DOHH2 (cell line): ENCODE measurements around the gene AVPI1.

Experiments
- H3F3A ChIP-seq: fragments of 200-600 bp; sonication (generic), shearing (Covaris generic); 2 replicates; pipeline ENCODE4 v1.6.0; 2016; ENCODE audit warnings: antibody characterized with exemption, mild to moderate bottlenecking; ENCODE audit not compliant: control insufficient read depth, insufficient read depth
- H3K27ac ChIP-seq: fragments of 200-600 bp; sonication (generic); 2 replicates; pipeline ENCODE4 v1.5.1; 2014; ENCODE audit warnings: low read depth, mild to moderate bottlenecking, low read length, moderate library complexity
- H3K27me3 ChIP-seq: fragments of 200-600 bp; sonication (generic); 2 replicates; pipeline ENCODE4 v1.6.1; 2014; ENCODE audit warnings: mild to moderate bottlenecking, low read length, mixed read lengths; ENCODE audit not compliant: control insufficient read depth
- H3K36me3 ChIP-seq: fragments of 200-600 bp; sonication (generic); 2 replicates; pipeline ENCODE4 v1.6.1; 2014; ENCODE audit warnings: mild to moderate bottlenecking, low read length, moderate library complexity, mixed read lengths; ENCODE audit not compliant: control insufficient read depth
- H3K4me1 ChIP-seq: fragments of 200-600 bp; sonication (generic); 2 replicates; pipeline ENCODE4 v1.6.1; 2014; ENCODE audit warnings: mild to moderate bottlenecking, low read length, mixed read lengths; ENCODE audit not compliant: control insufficient read depth
- H3K4me2 ChIP-seq: fragments of 200-600 bp; sonication (generic); 2 replicates; pipeline ENCODE4 v1.6.0; 2014; ENCODE audit warnings: mild to moderate bottlenecking, low read length, moderate library complexity
- H3K4me3 ChIP-seq: fragments of 200-600 bp; sonication (generic); 2 replicates; pipeline ENCODE4 v1.5.1; 2014; ENCODE audit warnings: mild to moderate bottlenecking, low read length, mixed read lengths
- H3K79me2 ChIP-seq: fragments of 200-600 bp; sonication (generic); 2 replicates; pipeline ENCODE4 v1.6.1; 2014; ENCODE audit warnings: mild to moderate bottlenecking, low read length, mixed read lengths; ENCODE audit not compliant: control insufficient read depth
- H3K9me2 ChIP-seq: fragments of 200-600 bp; sonication (generic); replicated peaks from 2 replicates; pipeline ENCODE4 v1.6.1; 2014; ENCODE audit warnings: mild to moderate bottlenecking, low read length, mixed read lengths; ENCODE audit not compliant: control insufficient read depth
- H3K9me3 ChIP-seq: fragments of 200-600 bp; sonication (generic); 2 replicates; pipeline ENCODE4 v1.6.1; 2014; ENCODE audit warnings: antibody characterized with exemption, low read length, mixed read lengths; ENCODE audit not compliant: control insufficient read depth, insufficient read depth
- H4K20me1 ChIP-seq: fragments of 200-600 bp; sonication (generic); 2 replicates; pipeline ENCODE4 v1.6.0; 2014; ENCODE audit warnings: low read depth, mild to moderate bottlenecking, antibody characterized with exemption, low read length, moderate library complexity; ENCODE audit not compliant: control insufficient read depth, insufficient read depth
- CTCF ChIP-seq: fragments of 200-600 bp; sonication (generic); IDR thresholded peaks from one replicate; pipeline ENCODE4 v1.5.1; 2014; ENCODE audit warnings: antibody characterized with exemption, mild to moderate bottlenecking, low read depth, low read length; ENCODE audit not compliant: poor library complexity, severe bottlenecking
- EZH2phosphoT487 ChIP-seq: fragments of 200-600 bp; sonication (generic); IDR thresholded peaks from 2 replicates; pipeline ENCODE4 v1.6.1; 2017; ENCODE audit warnings: borderline replicate concordance, mild to moderate bottlenecking, antibody characterized with exemption, low read length, moderate library complexity, mixed read lengths

The AVPI1 gene

GRCh38 chr10:97721871-97722780, 35.1 kb upstream of the AVPI1 start:
- no peaks in the 10 kb centered on the region for H3K9me3 ChIP-seq
- no peaks in the 10 kb centered on the region; the same call in 1 of the 2 replicates for H3K27me3 ChIP-seq
- no peak overlapping the region for H3K4me2 ChIP-seq
- no peaks in the 10 kb centered on the region for H3K4me1 ChIP-seq
- no peaks in the 10 kb centered on the region for H3K79me2 ChIP-seq
- TF ChIP-seq CTCF (no peak), EZH2phosphoT487 (no peak)
- no peaks in the 10 kb centered on the region for H4K20me1 ChIP-seq
- H3K36me3 ChIP-seq = no peaks in the 10 kb centered on the region
- H3F3A ChIP-seq = no peaks in the 10 kb centered on the region
- H3K9me2 ChIP-seq = no peaks in the 10 kb centered on the region
- H3K4me3 ChIP-seq = no peak overlapping the region
- H3K27ac ChIP-seq = no peak overlapping the region

GRCh38 chr10:97719602-97720001, 32.6 kb upstream of the AVPI1 start:
- H3K4me2 ChIP-seq = no peak overlapping the region

GRCh38 chr10:97718659-97719142, 31.7 kb upstream of the AVPI1 start:
- peaks cover 19% of the 10 kb centered on the region for H3K27me3 ChIP-seq
- H3K9me2 ChIP-seq = no peaks in the 10 kb centered on the region
- no peaks in the 10 kb centered on the region for H3K36me3 ChIP-seq
- no peak for TF ChIP-seq EZH2phosphoT487
- TF ChIP-seq CTCF = no peak
- no peaks in the 10 kb centered on the region for H3F3A ChIP-seq
- H3K9me3 ChIP-seq = no peaks in the 10 kb centered on the region
- no peak overlapping the region for H3K27ac ChIP-seq
- H3K79me2 ChIP-seq = no peaks in the 10 kb centered on the region; the same call in 1 of the 2 replicates
- H3K4me1 ChIP-seq = peaks cover 9% of the 10 kb centered on the region
- no peaks in the 10 kb centered on the region; the same call in 1 of the 2 replicates for H4K20me1 ChIP-seq
- H3K4me3 ChIP-seq = no peak overlapping the region
- no peak overlapping the region for H3K4me2 ChIP-seq

More at GRCh38 chr10:97719602-97720001, 32.6 kb upstream of the AVPI1 start:
- Histone ChIP-seq H3K79me2 (no peaks in the 10 kb centered on the region; the same call in 1 of the 2 replicates), H3K4me3 (no peak overlapping the region), H3K27ac (no peak overlapping the region), H3K27me3 (peaks cover 11% of the 10 kb centered on the region), H3K9me2 (no peaks in the 10 kb centered on the region), H3K4me1 (peaks cover 7% of the 10 kb centered on the region), H3F3A (no peaks in the 10 kb centered on the region), H3K36me3 (no peaks in the 10 kb centered on the region), H4K20me1 (no peaks in the 10 kb centered on the region; the same call in 1 of the 2 replicates), H3K9me3 (no peaks in the 10 kb centered on the region)
- TF ChIP-seq CTCF = no peak
- TF ChIP-seq EZH2phosphoT487 = no peak
